GM19043 (cell line): ENCODE results near the gene CHTF18.
"Not testable (repeated sequence)": the region's sequence is repeated elsewhere in the genome, so short reads cannot be mapped to it uniquely, and the experiment has no call there.

Experiments used
- ATAC-seq: cut with Tn5 transposase; IDR thresholded peaks from one replicate; pipeline ENCODE4 v1.9.1; 2021; ENCODE audit warnings: low read depth; ENCODE audit not compliant: unreplicated experiment

The CHTF18 gene

GRCh38 chr16:822909-823297 lies 34.5 kb downstream of the CHTF18 start:
- no peak for ATAC-seq

- no peak for ATAC-seq
Observed at GRCh38 chr16:824194-824593, 35.8 kb downstream of the CHTF18 start.

GRCh38 chr16:824601-825000 lies 36.2 kb downstream of the CHTF18 start:
- ATAC-seq, result no peak

- no peak for ATAC-seq
Observed at GRCh38 chr16:825341-826061, 37.1 kb downstream of the CHTF18 start.

- ATAC-seq, result no peak
Observed at GRCh38 chr16:827513-827912, 39.1 kb downstream of the CHTF18 start.

GRCh38 chr16:828891-829290 lies 40.5 kb downstream of the CHTF18 start:
- ATAC-seq, result no peak

GRCh38 chr16:830107-830870 lies 41.9 kb downstream of the CHTF18 start:
- ATAC-seq, result no peak

GRCh38 chr16:830871-831570 lies 42.6 kb downstream of the CHTF18 start:
- no peak for ATAC-seq

GRCh38 chr16:831571-832413 lies 43.4 kb downstream of the CHTF18 start:
- no peak for ATAC-seq

GRCh38 chr16:832652-833336 lies 44.4 kb downstream of the CHTF18 start:
- no peak for ATAC-seq

- no peak for ATAC-seq
Observed at GRCh38 chr16:833411-833810, 45.0 kb downstream of the CHTF18 start.

- no peak for ATAC-seq
Observed at GRCh38 chr16:835373-835772, 47.0 kb downstream of the CHTF18 start.

- no peak for ATAC-seq
Observed at GRCh38 chr16:836221-836620, 47.8 kb downstream of the CHTF18 start.

- not testable (repeated sequence) for ATAC-seq
Observed at GRCh38 chr16:836822-837221, 48.4 kb downstream of the CHTF18 start.

GRCh38 chr16:838741-839140 lies 50.3 kb downstream of the CHTF18 start:
- no peak for ATAC-seq

- no peak for ATAC-seq
Observed at GRCh38 chr16:839643-840408, 51.4 kb downstream of the CHTF18 start.

- ATAC-seq, result no peak
Observed at GRCh38 chr16:840561-841454, 52.4 kb downstream of the CHTF18 start.

- no peak for ATAC-seq
Observed at GRCh38 chr16:841455-842060, 53.1 kb downstream of the CHTF18 start.
